Pancreas (tissue), 10 donors: Measurements from ENCODE around the gene FOXD3. TPM values are rescaled to one million over a fixed set of nuclear protein-coding genes. Genes with fewer than 3 reads are reported as not detected.
A peak's percentile ranks its signal among the peaks of the same experiment; 100 is the strongest.

Experiments used
- ATAC-seq, 4 donors: fragments of 200-7000 bp; cut with Tn5 transposase; one replicate each; pipeline versions ENCODE4 v1.8.0 to v1.9.1; 2020; ENCODE audit warnings: mild to moderate bottlenecking in 4 of 4, moderate library complexity in 4 of 4
- DNase-seq, 6 donors: peaks; one replicate each; pipeline ENCODE4 v3.0.0-alpha.2; 2020
- FAIRE-seq: peaks from 2 replicates; lab custom pipeline; 2012; peaks lifted over from hg19 to GRCh38; lab: Jason Lieb, UNC
- H3K27ac ChIP-seq, 4 donors: fragments of 200-600 bp; sonication (generic); 1 replicate in 3 of 4; 2 replicates in 1 of 4; pipeline versions ENCODE4 v1.5.0 to v1.8.0; 2020
- H3K27me3 ChIP-seq, 4 donors: fragments of 200-600 bp; one replicate each; pipeline ENCODE4 v1.8.0; 2021
- H3K36me3 ChIP-seq, 3 donors: fragments of 200-600 bp; sonication (generic) in 1 of 3; one replicate each; pipeline versions ENCODE4 v1.5.0 to v1.8.0; 2020 to 2021
- H3K4me1 ChIP-seq, 3 donors: fragments of 200-600 bp; one replicate each; pipeline ENCODE4 v1.8.0; 2021
- H3K4me3 ChIP-seq, 4 donors: fragments of 200-600 bp; sonication (generic) in 2 of 4; one replicate each; pipeline versions ENCODE4 v1.5.0 to v1.8.0; 2020 to 2021
- H3K9me3 ChIP-seq, 4 donors: fragments of 200-600 bp; one replicate each; pipeline ENCODE4 v1.8.0; 2021
- WGBS, 2 donors: extraction: QIAGEN DNeasy Blood & Tissue Kit; methylation state at CpG; one replicate each; pipeline ENCODE4 v1.1.7; 2013; 5-methylcytosine and 5-hydroxymethylcytosine counted together
- intact Hi-C, 3 donors: fragments of 100-400 bp; cut with DNase I; formaldehyde crosslinking; loops; one replicate each; pipeline versions ENCODE4 v1.11.1 to v1.14.2; 2022
- polyA plus RNA-seq, 2 donors: library from polyadenylated mRNA; stranded (reverse); fragments of 200-250 nt; gene quantifications; one replicate each; pipeline ENCODE4 v1.2.3, GENCODE V29; 2013
- total RNA-seq, 6 donors: library from RNA; stranded (reverse); fragmentation: NEBNext Ultra II Directional in 4 of 6; extraction: Animal tissue kit (Norgen Biotek cat#: 25700) in 4 of 6; gene quantifications; one replicate each; pipeline versions ENCODE4 v1.2.1 to v1.2.4, GENCODE V29; 2021 to 2023
- TF ChIP-seq, protein P1 (sequence below), 4 donors: fragments of 200-600 bp; sonication (generic) in 3 of 4; IDR thresholded peaks; one replicate each; pipeline versions ENCODE4 v1.5.0 to v1.8.0; 2021; ENCODE audit warnings: antibody characterized with exemption in 4 of 4
- donor health status: healthy with polysubstance abuse.
- donor health status: DM: no; HTN: no; CAD: no; lungs with moderate emphysema.
- donor health status: DM: no; HTN: no; CAD: no.
- donor health status: control.
- donor health status: control.
- donor health status: Bipolar disorder and iron deficiency.
- donor health status: DM: yes; HTN: yes; CAD: no.
- donor health status: DM: no; HTN: no; CAD: no.
- donor health status: DM: no; HTN: no; CAD: no.
- donor health status: DM: yes; HTN: yes; CAD: no.

The FOXD3 gene
- total and polyA plus RNA-seq, 8 donors, result 0.09 to 0.21 (median 0.09) TPM; not detected in 5

DNA sequence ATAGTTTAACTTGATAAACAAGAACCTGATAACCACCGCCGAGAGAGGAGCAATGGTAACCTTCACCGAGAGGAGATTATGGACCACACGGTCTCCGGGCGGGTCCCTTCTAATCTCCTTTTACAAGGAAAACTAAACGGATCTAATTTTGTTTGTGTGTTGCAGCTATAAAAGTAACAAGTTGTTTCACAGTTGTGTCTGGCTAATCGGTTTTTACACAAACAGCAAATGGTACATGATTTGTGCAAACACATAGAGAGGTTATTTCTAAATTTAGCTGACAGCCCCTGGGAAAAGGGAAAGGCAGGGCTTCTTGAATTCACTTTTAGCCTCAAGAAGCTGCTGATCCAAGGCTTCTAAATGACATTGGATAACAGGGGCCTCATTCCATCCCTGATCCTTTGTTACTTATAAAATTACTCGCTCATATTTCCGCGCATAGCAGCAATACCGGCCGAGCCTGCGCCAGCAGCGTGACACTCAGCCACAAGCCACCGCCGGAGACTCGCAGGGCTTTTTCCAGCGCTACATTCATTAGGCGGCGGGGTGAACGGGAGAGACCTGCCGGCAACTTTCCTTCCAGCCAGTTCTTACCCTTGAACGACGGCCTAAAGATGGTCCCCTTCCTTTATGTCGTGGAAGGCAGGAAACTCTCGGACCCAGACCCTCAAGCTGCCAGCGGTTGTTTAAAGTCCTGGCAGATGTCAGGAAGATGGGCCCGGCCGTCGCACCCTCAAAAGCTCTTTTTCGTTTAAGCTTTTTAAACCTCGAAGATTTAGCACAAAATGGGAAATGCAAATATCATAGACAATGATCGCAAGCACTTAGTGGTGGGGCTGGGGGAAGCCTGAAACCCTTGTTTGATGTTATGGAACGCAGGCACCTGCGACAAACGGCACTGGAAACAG, 4.4 kb downstream of the FOXD3 start:
- DNase-seq (no peak), FAIRE-seq (no peak), ATAC-seq (no peak)
- 16 to 17% methylated on average over 37 of the region's 37 CpGs for WGBS, 2 donors
- Histone ChIP-seq H3K9me3 (no peaks in the 10 kb centered on the region), H3K4me1 (peaks cover 0 to 7% (median 0%) of the 10 kb centered on the region in 3 donors), H3K36me3 (no peaks in the 10 kb centered on the region), H3K27me3 (peaks cover 9 to 68% (median 31%) of the 10 kb centered on the region in 4 donors), H3K27ac (no peak overlapping the region), H3K4me3 (no peak overlapping the region)
- TF ChIP-seq, protein P1, sequence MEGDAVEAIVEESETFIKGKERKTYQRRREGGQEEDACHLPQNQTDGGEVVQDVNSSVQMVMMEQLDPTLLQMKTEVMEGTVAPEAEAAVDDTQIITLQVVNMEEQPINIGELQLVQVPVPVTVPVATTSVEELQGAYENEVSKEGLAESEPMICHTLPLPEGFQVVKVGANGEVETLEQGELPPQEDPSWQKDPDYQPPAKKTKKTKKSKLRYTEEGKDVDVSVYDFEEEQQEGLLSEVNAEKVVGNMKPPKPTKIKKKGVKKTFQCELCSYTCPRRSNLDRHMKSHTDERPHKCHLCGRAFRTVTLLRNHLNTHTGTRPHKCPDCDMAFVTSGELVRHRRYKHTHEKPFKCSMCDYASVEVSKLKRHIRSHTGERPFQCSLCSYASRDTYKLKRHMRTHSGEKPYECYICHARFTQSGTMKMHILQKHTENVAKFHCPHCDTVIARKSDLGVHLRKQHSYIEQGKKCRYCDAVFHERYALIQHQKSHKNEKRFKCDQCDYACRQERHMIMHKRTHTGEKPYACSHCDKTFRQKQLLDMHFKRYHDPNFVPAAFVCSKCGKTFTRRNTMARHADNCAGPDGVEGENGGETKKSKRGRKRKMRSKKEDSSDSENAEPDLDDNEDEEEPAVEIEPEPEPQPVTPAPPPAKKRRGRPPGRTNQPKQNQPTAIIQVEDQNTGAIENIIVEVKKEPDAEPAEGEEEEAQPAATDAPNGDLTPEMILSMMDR (IDR thresholded peaks at IDR 0.05), result no peak
- intact Hi-C loops, result loop anchor here in 1 of 3 donors (10.0 kb wide), 1 partner anchor 108 kb away; no protein-coding TSS in a partner anchor

DNA sequence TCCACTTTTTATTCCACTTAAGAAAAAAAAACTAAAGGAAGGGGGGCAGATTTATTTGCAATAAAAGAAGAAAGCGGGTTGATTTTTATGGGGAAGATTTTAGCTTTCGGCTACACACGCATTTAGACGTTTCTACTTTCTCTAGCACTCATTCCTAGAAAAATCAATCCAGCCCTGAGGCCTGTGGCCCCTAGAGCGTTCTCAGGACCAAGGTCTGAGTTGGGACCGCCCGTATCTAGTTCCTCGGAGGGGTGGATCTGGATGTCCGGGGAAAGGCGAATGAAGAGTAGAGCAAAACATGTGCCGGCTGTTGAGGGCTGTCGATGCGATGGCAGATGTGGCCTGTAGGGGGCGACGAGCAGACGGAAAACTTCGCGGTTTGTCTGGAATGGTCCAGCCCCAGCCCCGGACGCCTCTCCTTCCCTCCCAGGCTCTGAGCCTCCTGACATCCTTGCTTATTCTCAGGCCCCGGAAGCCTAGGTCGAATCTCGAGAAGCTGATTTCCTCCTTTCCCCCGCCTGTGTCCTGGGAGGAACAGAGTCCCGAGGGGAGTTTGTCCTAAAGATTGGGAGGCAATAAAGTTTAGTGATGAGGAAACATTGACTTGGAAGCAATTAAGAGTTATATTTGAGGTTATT, 5.2 kb downstream of the FOXD3 start:
- H3K4me1 ChIP-seq, result no peaks in the 10 kb centered on the region
- H3K27ac ChIP-seq, result no peak overlapping the region
- no peaks in the 10 kb centered on the region for H3K9me3 ChIP-seq
- DNase-seq (peak; percentile 19 to 82 (median 58)), FAIRE-seq (no peak), ATAC-seq (peak; percentile 53 to 94 (median 85))
- TF ChIP-seq, protein P1 (IDR thresholded peaks at IDR 0.05), result peak; percentile 40 to 64 (median 55)
- no peak overlapping the region for H3K4me3 ChIP-seq
- H3K36me3 ChIP-seq, result no peaks in the 10 kb centered on the region
- intact Hi-C loops, result loop anchor here in 1 of 3 donors (10.0 kb wide), 1 partner anchor 107 kb away; no protein-coding TSS in a partner anchor
- H3K27me3 ChIP-seq, result peaks cover 9 to 68% (median 32%) of the 10 kb centered on the region in 4 donors
- WGBS, 2 donors, result 10 to 11% methylated on average over 25 of the region's 25 CpGs

GRCh38 chr1:63328122-63328521, 5.8 kb downstream of the FOXD3 start:
- Histone ChIP-seq H3K27me3 (peaks cover 9 to 71% (median 33%) of the 10 kb centered on the region in 4 donors), H3K27ac (no peak overlapping the region), H3K4me3 (no peak overlapping the region), H3K9me3 (no peaks in the 10 kb centered on the region), H3K4me1 (no peaks in the 10 kb centered on the region), H3K36me3 (no peaks in the 10 kb centered on the region)
- ATAC-seq, result no peak
- no peak for FAIRE-seq
- 55 to 60% methylated on average over 8 of the region's 8 CpGs for WGBS, 2 donors
- DNase-seq, result no peak
- TF ChIP-seq, protein P1 (IDR thresholded peaks at IDR 0.05), result no peak
- intact Hi-C loops, result loop anchor here in 1 of 3 donors (10.0 kb wide), 1 partner anchor 107 kb away; no protein-coding TSS in a partner anchor

DNA sequence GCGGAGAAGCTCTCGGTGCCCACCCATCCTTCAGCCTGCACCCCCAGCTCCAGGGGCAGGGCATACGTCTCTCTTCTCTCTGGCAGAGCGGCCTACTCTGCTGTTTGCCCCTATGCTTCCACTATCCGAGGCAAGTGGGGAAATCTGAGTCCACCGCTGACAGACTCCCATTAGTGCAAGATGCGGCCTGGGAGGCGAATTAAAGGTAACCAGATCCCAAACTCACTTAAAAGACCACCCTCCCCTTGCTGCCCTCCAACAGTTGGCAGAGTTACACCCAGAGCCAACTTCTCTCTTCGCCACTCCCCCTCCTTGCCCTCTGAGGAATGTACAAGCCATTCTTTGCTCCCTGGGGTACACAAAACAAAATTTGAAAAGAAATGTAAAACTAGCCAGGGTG, 6.4 kb downstream of the FOXD3 start:
- no peak for FAIRE-seq
- WGBS, 2 donors, result 83 to 90% methylated on average over 9 of the region's 9 CpGs
- no peak overlapping the region for H3K27ac ChIP-seq
- TF ChIP-seq, protein P1 (IDR thresholded peaks at IDR 0.05), result no peak
- DNase-seq, result no peak
- no peaks in the 10 kb centered on the region for H3K4me1 ChIP-seq
- intact Hi-C loops, result loop anchor here in 1 of 3 donors (10.0 kb wide), 1 partner anchor 106 kb away; no protein-coding TSS in a partner anchor
- no peaks in the 10 kb centered on the region for H3K36me3 ChIP-seq
- H3K27me3 ChIP-seq, result peaks cover 9 to 76% (median 36%) of the 10 kb centered on the region in 4 donors
- H3K4me3 ChIP-seq, result no peak overlapping the region
- no peak for ATAC-seq
- H3K9me3 ChIP-seq, result no peaks in the 10 kb centered on the region
